HG02642 (cell line): ENCODE results near the gene SKI.

Experiments
- ATAC-seq: cut with Tn5 transposase; IDR thresholded peaks from one replicate; pipeline ENCODE4 v1.9.1; 2021; ENCODE audit warnings: mild to moderate bottlenecking; ENCODE audit not compliant: unreplicated experiment, poor library complexity

SKI gene

DNA sequence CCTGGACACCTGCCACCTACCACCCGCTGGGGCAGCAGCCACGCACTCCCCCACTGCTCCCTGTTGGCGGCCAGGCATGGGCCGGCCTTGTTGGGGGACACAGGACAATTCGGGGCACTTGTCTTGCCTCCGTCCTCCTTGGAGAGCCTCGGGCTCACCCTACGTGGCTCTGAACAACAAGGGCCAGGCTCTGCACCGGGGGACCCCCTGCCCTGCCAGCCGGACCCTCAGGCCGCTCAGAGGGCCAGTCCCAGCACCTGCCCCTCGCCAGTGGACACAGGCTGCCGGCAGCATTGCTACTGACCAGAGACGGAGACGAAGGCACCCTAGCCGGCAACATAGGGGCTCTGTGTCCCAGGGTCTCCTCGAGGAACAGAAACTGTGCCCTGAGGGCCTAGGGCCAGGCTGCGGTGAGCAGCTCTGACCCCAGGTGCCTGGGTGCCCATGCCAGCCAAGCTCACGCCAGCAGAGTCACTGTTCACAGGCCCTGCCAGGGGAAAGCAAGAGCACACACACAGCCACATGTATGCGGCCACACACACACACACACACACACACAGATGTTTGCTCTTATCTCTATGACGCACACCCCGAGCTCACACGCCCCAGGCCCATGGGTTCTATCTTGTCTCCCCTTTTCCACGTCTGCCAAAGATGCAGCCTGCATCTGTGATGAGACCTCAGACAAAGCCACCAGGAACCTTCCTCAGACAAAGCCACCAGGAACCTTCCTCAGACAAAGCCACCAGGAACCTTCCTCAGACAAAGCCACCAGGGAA, 117.4 kb downstream of the SKI start:
- no peak for ATAC-seq

DNA sequence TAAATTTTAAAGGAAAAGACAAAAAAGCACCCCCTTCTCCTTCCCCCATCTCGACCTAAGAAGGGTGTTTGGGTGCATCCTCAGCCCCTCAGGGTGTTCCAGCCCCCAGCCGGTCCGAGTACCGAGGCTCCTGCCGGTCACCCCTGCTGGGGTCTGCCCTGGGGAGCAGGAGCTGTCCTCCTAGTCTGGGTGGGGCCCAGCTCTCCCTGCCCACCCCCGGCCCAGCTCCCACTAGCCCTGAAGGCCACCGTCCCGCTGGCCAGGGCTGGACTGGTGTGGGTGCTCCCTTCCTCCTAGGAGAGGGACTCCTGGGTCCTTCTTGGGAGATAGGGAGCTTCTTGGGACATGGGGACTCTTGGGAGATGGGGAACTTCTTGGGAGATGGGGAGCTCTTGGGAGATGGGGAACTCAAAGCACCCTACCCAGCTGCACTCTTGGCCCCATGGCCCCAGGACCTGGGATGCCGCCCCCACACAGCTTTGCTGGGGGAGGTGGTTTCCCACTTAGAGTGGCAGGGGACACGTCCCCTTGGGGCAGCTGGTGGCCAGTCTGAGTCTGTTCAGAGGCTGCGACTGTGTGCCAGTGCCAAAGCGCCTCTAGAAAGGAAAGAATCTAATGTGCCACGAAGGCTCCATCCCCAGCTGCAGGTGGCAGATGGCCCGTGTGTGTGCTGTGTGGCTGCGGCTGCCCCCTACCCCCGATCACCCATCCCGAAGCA, 118.7 kb downstream of the SKI start:
- no peak for ATAC-seq

DNA sequence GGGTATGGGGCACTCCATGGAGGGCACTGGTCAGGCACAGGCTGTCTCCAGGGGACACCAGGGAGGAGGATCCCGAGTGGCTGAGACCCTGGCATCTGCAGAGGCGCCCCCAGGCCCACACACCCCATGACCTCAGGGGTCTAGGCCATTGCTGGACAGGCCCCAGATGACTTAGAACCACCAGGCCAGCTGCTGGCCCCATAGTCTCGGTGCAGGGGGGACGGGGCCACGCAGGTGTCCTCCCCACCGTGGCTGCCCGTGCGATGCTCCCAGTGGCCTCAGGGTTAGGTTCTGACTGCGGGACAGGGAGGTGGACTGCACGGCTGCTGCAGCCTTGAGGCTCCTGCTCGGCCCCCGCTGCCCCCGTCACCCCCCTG, 119.3 kb downstream of the SKI start:
- no peak for ATAC-seq

DNA sequence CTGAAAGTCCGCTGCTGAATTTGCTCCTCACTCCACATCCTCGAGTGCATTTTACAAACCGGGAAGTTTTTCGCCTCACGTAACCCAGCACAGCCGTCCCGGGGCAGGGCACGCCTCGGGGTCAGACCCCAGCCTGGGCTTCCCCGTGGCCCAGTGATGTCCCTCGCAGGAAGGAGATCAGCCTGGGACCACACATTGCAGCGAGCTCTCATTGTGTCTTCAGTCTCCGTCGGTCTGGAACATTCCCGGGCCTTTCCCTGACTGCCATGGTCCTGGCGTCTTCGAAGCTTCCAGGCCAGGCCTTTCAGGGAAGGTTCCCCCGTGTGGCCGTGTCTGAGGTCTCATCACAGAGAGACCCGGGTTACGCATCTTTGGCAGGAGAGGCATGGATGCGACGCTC, 119.8 kb downstream of the SKI start:
- ATAC-seq = no peak

DNA sequence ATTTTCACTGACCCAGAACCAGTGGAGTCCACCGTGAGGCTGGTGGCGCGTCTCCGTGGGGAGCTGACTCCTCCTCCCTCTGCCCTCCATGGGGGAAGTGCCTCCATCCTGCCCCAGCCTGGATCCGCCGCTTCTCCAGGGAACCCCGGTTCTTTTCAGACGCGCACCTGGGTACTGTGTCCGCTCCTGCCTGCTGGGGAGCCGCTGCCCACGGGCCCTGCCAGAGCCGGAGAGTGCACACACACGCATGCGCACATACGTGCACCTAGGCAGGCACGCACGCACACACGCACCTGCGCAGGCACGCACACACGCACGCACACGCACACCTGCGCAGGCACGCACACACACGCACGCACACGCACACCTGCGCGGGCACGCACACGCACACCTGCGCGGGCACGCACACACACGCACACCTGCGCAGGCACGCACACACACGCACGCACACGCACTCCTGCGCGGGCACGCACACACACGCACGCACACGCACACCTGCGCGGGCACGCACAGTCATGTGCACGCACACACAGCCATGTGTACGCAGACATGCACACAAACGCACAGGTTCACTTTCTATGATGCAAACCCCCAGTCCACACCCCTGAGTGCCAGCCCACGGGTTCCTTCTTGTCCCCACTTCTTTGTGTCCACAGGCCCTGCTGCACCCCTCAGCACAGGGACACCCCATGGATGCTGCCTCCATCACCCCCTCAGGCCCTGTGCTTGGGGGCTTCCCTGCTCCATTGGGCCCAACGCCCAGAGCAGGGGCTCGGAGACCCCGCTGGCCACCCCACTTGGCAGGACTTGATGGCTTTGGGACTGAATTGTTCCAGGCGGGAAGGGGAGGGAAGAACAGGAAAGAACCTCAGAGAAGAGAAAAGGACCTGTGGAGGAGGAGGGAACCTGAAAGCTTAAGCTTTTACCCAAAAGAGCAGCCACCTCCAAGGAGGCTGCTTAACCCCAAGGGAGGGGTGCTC, 120.5 kb downstream of the SKI start:
- no peak for ATAC-seq

DNA sequence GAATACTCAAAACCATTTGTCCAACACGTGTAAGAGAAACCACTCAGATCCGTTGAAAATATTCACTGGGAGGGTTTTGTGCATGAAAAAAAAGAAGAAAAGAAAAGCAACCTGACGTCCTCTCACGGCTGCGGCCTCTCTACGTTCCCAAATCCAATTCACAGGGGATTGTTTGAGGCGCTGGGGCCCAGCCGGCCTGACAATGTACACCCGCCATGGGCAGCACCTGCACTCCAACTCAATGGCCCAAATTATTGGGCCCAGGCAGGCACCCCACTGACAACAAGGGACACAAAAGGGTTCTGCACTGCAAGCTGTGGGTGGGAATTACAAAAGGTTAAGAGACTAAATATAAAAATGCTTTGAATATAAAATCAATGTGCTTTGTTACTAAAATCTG, 121.7 kb downstream of the SKI start:
- no peak for ATAC-seq

DNA sequence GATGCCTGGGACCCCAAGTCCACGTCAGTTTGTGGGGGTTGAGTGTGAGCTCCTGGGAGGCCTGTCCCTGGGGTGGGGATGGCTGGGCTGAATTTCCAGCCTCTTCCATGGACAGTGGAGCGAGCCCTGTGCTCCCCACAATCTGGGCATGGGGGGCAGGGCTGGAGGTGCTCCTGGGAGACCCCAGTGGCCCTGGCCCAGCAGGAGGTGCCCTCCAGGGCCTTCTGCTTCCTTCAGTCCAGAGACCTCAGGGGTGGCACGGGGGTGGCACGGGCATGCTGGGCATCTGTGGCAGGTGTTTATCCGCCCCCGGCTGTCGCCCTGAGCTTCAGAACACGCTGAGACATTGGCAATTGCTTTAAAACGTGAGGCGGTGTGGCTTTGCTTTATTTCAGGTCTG, 122.4 kb downstream of the SKI start:
- ATAC-seq = no peak

DNA sequence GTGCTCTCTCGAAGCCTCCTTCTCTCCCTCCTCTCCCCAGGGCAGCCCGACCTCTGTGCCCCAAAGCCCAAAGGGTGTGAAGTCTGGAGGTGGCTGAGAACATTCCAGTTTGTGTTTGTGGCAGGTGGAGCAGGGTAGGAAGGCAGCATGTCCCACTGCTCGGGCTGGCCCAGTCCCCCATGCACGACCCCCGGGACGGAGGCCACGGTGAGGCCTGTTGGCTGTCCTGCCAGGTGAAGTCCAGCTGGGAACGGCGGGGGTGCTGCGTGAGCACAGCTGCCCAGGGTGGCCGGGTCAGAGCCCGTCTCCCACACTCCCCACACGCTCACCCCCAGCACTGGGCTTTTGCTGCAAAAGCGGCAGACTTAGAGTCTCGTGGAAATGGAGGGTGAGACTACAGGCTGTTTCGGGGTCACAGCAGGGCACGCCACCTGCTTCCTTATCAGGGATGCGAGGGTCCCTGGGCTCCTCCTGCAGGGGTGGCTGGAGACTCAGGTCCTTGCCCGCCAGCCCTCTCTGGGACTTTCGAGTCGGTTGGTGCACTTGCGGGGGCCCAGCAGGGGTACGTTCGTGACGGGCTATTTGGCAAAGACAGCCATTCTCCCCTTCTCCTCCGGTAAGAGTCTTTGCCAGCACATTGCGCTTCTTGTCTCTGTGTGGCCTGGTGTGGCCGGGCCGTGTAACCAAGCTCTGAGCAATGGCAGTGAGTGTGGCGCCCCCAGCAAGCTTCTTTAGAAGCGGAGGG, 123.0 kb downstream of the SKI start:
- ATAC-seq = no peak

DNA sequence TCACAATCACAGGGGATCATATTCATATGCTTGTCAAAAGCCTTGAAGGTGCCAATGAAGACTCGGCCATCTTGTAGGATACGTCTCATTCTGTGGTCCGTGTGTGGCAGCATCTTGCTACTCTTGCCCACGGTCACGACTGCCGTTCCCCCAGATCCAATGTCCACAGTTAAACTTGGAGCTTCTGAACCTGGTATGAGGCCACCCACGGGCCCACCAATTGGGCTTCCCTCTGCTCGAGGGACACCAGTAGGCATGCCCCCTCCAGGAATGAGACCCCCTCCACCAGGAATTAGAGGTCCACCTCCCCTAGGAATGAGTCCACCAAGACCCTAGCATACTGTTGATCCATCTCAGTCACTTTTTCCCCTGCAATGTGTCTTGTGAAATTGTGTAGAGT, 123.6 kb downstream of the SKI start:
- no peak for ATAC-seq

DNA sequence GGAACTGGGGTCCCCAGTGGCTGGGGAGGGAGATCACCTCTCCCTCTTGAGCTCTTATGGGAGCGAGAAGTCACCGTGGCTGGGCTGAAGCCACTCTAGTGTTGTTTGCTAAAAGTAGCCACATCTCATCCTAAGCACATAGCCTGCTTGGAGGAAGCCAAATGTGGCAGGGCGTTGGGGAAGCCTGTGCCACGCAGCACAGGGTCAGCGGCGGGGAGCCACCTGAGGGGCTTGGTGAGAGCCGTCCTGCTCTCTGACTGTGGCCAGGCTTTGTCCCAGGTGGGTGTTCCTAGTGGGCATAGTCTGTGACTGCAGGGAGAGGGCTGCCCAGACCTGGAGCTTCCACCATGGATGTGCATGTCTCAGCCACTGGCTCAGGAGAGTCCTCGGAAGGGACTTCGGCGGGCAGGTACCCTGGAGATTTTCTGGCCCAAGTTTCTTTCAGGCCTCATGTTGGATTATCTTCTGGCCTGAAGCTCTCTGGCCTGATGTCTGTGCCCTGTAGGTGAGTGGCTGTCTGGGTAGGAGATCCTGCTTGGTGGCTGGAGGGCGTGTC, 124.3 kb downstream of the SKI start:
- ATAC-seq = no peak

DNA sequence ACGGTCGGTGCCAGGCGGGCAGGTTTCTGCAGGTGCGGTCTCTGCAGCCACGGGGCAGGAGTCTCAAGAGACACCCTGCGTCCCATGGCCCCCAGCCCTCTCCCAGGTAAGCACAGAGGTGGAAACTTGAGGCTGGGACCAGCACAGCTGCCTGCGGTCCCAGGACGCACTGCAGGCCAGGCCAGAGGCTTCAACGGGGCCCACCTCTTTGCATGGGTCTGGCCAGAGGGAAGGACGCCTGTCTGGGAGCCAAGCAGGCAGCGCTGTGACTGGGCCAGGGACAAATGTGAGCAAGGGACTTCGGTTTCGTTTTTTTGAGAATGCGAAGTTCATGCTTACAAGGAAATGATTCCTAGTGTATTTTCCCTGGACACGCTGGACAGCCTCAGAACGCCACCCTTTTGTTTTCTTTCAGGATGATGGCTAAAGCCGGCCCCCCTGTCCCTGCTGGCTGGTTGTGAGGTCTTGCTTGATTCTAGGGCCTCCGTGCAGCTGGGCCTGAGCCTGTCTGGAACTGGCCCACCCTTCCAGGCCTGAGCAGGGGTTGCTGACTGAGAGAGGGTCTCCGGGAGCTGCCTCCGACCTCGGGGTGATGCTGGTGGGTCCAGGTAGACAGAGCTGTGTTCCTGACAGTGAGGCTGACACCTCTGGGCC, 124.9 kb downstream of the SKI start:
- ATAC-seq = no peak

DNA sequence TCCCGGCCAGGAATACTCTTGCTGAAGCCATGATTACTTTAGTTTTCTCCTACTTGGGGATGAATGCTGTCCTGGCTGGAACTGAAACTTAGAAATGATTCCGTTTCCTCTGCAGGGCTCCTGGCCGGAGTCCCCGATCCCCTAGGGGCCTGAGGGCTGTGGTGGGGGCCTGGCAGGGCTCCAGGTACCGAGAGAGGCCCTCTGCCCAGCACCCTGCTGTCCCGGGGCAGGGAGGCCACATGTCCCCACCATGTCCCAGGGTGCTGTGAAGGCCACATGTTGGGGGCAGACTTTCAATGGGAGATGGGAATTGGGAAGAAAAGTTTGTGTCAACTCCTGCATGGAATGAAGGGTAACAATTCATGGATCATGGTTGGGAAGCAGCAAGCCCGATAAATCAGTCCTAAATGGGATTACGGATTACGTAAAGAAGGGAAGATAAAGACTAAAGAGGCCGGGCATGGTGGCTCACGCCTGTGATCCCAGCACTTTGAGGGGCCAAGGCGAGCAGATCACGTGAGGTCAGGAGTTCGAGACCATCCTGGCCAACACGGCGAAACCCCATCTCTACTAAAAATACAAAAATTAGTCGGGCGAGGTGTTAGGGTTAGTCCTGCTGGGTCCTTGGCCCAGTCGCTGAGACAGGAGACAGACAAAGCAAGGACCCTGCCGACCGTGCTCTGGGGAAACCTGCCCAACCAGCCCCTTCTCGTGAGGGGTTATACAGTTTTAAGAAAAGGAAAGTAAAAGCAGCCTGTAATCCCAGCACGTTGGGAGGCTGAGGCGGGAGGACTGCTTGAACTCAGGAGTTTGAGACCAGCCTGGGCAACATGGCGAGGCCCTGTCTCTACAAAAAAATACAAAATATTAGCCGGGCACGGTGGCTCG, 125.7 kb downstream of the SKI start:
- no peak for ATAC-seq

DNA sequence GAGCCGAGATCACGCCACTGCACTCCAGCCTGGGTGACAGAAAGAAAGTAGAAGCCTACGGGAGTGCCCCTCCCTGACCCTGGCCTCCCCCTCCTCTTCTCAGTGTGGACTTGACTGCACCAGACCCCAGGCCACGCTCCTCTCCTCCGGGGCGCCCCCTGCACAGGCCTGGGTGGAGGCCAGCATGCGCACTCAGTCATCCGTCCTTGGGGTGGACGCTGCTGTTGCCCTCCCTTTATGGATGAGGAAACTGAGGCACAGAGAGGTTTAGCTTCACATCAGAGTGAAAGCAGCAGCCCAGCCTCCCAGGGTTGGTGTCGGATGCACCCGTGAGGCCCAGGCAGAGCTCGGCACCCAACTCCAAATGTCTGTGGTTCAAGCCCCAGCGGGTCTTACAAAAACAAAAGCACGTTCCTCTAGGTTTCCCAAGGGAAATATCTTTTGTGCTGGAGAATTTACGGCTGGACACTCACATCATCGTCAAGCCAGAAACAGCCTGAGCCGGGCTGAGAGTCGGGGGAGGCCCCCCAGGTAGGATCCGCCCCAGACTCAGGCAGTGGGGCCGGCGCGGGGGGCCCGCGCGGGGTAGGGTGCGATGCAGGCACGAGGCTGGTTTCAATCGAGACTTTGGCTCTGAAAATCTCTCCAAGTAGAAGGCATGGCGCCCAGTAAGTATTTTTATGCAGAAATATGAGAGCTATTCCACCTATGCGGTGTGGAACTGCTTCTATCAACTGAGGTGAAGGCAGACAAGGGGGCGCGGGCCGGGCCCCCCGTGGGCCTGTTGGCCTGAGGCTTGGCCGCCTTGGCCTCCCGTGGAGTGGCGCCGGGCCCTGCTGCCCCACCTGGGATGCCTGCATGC, 126.6 kb downstream of the SKI start:
- ATAC-seq = no peak

DNA sequence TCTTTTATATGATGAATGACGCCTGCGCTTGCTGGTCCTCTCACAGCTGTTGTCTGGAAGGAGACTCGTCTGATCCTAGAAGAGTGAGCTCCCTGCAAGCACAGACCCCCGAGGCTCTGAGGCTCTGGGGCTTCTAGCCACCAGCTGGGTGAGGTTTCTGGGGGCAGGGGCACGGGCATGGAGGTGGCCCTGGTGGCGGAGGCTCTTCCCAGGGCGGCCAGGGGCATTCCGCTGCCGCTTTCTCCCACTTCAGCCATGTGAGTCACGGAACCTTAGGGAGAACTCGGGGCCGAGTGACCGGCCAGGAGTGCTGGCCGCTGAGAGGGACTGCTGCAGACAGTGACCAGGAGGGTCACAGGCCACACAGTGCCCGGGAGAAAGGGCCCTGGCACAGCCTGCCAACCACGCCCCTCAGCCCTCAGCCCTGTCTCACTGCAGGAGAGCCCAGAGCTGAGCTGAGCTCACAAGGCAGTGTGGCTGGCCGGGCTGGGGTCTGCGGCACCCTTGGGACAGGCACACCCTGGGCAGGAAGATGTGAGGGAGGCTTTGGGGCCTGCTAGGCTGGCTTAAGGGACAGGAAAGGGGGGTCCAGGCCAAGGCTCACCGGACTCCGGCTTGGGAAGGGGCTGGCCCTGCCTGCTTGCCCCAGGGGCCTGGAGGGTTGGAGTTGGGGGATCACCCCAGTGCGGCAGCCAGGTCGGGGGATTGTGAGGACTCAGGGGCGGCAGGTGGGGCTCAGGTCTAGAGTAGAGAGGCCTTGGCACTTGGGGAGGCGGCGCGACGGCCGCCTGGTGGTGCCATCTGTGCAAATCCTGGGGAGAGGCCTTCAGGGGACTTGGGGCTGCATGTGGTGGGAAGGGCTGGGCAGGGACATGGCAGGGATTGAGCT, 127.5 kb downstream of the SKI start:
- ATAC-seq = no peak

DNA sequence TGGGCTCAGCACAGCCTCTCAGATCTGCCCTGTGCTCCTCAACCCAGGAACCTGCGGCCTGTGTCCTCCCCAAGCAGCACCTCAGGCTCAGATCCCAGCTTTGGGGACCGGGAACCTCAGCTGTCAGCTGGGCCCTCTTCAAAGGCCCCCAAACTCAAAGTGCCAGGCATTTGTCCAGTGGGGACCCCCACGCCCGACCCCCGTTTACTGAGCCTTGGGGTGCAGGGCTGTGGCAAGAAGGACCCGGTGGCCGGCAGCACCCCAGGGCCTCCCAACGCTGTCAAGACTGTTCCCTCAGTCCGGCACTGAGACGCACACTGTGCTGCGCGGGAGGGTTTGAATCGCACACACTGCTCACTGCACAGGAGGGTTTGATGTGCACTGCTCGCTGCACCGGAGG, 128.3 kb downstream of the SKI start:
- no peak for ATAC-seq
